Measurements from ENCODE around the gene TLNRD1. TPM values are rescaled to one million over a fixed set of nuclear protein-coding genes. Genes with fewer than 3 reads are reported as not detected.

The TLNRD1 gene
- 13.2 and 15.0 TPM in 2 replicates for total RNA-seq

GRCh38 chr15:81000624-81001151, at the start of gene TLNRD1:
TSS of gene TLNRD1 (plus strand) at chr15:81000923. CDS start at chr15:81002272, 1,349 bp downstream.

GRCh38 chr15:80989518-80990478, 10.9 kb upstream of the TLNRD1 start, which contains the start of gene MESD:
TSS of gene MESD (minus strand) at chr15:80989819. CDS start at chr15:80989791, 28 bp downstream.

Other genes starting within 250 kb of the TLNRD1 start
- gene CEMIP, start 221.6 kb upstream of the TLNRD1 start, total RNA-seq: 2.7 and 3.0 TPM in 2 replicates
- gene MESD, start 11.1 kb upstream of the TLNRD1 start, total RNA-seq: 14.7 and 16.3 TPM in 2 replicates
- gene CFAP161, start 133.3 kb downstream of the TLNRD1 start, total RNA-seq: not detected in 2 replicates
- gene IL16, start 196.0 kb downstream of the TLNRD1 start, total RNA-seq: 0.34 and 1.0 TPM in 2 replicates